Neuronal stem cell (in vitro differentiated cells): ENCODE results near the gene SCGN.
"Not testable (repeated sequence)": the region's sequence is repeated elsewhere in the genome, so short reads cannot be mapped to it uniquely, and the experiment has no call there.

Experiments used
- DNase-seq: peaks from one replicate; pipeline ENCODE4 v3.0.0-alpha.2; 2013; ENCODE audit warnings: low spot score
- H2AFZ ChIP-seq: one replicate; pipeline ENCODE4 v1.6.1; 2013; ENCODE audit warnings: mild to moderate bottlenecking, low read length, inconsistent platforms
- H2AK5ac ChIP-seq: 2 replicates; pipeline ENCODE4 v1.6.1; 2013; ENCODE audit warnings: low read depth, mild to moderate bottlenecking, inconsistent platforms, low read length, moderate library complexity, mixed read lengths
- H2BK120ac ChIP-seq: 2 replicates; pipeline ENCODE4 v1.6.1; 2013; ENCODE audit warnings: low read depth, mild to moderate bottlenecking, inconsistent platforms, low read length, moderate library complexity, mixed read lengths
- H2BK12ac ChIP-seq: one replicate; pipeline ENCODE4 v1.6.1; 2013; ENCODE audit warnings: low read length, inconsistent platforms
- H2BK15ac ChIP-seq: 2 replicates; pipeline ENCODE4 v1.6.1; 2013; ENCODE audit warnings: mild to moderate bottlenecking, low read length, inconsistent platforms, mixed read lengths
- H2BK5ac ChIP-seq: one replicate; pipeline ENCODE4 v1.6.1; 2013; ENCODE audit warnings: inconsistent platforms, mild to moderate bottlenecking, low read length, moderate library complexity
- H3K14ac ChIP-seq: one replicate; pipeline ENCODE4 v1.6.1; 2013; ENCODE audit warnings: low read length, inconsistent platforms
- H3K18ac ChIP-seq: 2 replicates; pipeline ENCODE4 v1.6.1; 2013; ENCODE audit warnings: low read length, inconsistent platforms
- H3K23ac ChIP-seq: 2 replicates; pipeline ENCODE4 v1.6.1; 2013; ENCODE audit warnings: low read depth, mild to moderate bottlenecking, mixed read lengths, low read length, inconsistent platforms; ENCODE audit not compliant: poor library complexity
- H3K27ac ChIP-seq: replicated peaks from 3 replicates; pipeline ENCODE4 v1.5.1; 2013; ENCODE audit warnings: low read length, inconsistent platforms
- H3K27me3 ChIP-seq, 3 experiments: 2 replicates each; pipeline ENCODE4 v1.6.1; 2013; ENCODE audit warnings: low read length in 3 of 3, mild to moderate bottlenecking in 2 of 3, inconsistent platforms in 1 of 3, low read depth in 1 of 3, mixed read lengths in 1 of 3, moderate library complexity in 1 of 3; ENCODE audit not compliant: control insufficient read depth in 3 of 3, insufficient read depth in 3 of 3
- H3K36me3 ChIP-seq, 2 donors: replicated peaks in 1 of 2; 2 replicates each; pipeline ENCODE4 v1.6.1; 2013; ENCODE audit warnings: low read length in 2 of 2; ENCODE audit not compliant: control insufficient read depth in 2 of 2, insufficient read depth in 2 of 2
- H3K4ac ChIP-seq: 2 replicates; pipeline ENCODE4 v1.6.1; 2013; ENCODE audit warnings: inconsistent platforms, mild to moderate bottlenecking, low read length, moderate library complexity
- H3K4me1 ChIP-seq, 2 donors: 1 replicate in 1 of 2; 2 replicates in 1 of 2; pipeline ENCODE4 v1.6.1; 2013; ENCODE audit warnings: low read length in 2 of 2, low read depth in 1 of 2; ENCODE audit not compliant: control insufficient read depth in 2 of 2, insufficient read depth in 1 of 2
- H3K4me2 ChIP-seq: one replicate; pipeline ENCODE4 v1.6.1; 2013; ENCODE audit warnings: mild to moderate bottlenecking, low read length, inconsistent platforms; ENCODE audit not compliant: insufficient read depth, poor library complexity, severe bottlenecking
- H3K4me3 ChIP-seq, 2 donors: 2 replicates each; pipeline ENCODE4 v1.5.1; 2013; ENCODE audit warnings: low read length in 2 of 2, mild to moderate bottlenecking in 2 of 2, inconsistent platforms in 1 of 2, moderate library complexity in 1 of 2
- H3K79me1 ChIP-seq: one replicate; pipeline ENCODE4 v1.6.1; 2013; ENCODE audit warnings: low read depth, mild to moderate bottlenecking, inconsistent platforms, low read length, moderate library complexity
- H3K9ac ChIP-seq: one replicate; pipeline ENCODE4 v1.6.1; 2013; ENCODE audit warnings: mild to moderate bottlenecking, low read depth, low read length, inconsistent platforms; ENCODE audit not compliant: poor library complexity
- H3K9me3 ChIP-seq, 2 donors: replicated peaks in 1 of 2; 2 replicates each; pipeline versions ENCODE3 to v1.6.1; 2013; ENCODE audit warnings: low read length in 2 of 2, mild to moderate bottlenecking in 2 of 2, inconsistent platforms in 1 of 2, low read depth in 1 of 2, mixed read lengths in 1 of 2, moderate library complexity in 1 of 2; ENCODE audit not compliant: control insufficient read depth in 2 of 2, insufficient read depth in 1 of 2
- H4K8ac ChIP-seq: one replicate; pipeline ENCODE4 v1.6.1; 2013; ENCODE audit warnings: low read depth, mild to moderate bottlenecking, inconsistent platforms, low read length, moderate library complexity
- H4K91ac ChIP-seq: one replicate; pipeline ENCODE4 v1.6.1; 2013; ENCODE audit warnings: low read length, low read depth, mild to moderate bottlenecking, inconsistent platforms; ENCODE audit not compliant: poor library complexity
- WGBS, 2 donors: extraction: QIAGEN DNeasy Blood & Tissue Kit; methylation state at CpG; one replicate each; pipeline ENCODE4 v1.1.7; 2013; ENCODE audit warnings: missing lambda C conversion rate in 2 of 2, mixed read lengths in 1 of 2; ENCODE audit not compliant: insufficient read length in 2 of 2, insufficient replicate concordance in 1 of 2; ENCODE audit errors: extremely low coverage in 2 of 2; 5-methylcytosine and 5-hydroxymethylcytosine counted together

The SCGN gene

DNA sequence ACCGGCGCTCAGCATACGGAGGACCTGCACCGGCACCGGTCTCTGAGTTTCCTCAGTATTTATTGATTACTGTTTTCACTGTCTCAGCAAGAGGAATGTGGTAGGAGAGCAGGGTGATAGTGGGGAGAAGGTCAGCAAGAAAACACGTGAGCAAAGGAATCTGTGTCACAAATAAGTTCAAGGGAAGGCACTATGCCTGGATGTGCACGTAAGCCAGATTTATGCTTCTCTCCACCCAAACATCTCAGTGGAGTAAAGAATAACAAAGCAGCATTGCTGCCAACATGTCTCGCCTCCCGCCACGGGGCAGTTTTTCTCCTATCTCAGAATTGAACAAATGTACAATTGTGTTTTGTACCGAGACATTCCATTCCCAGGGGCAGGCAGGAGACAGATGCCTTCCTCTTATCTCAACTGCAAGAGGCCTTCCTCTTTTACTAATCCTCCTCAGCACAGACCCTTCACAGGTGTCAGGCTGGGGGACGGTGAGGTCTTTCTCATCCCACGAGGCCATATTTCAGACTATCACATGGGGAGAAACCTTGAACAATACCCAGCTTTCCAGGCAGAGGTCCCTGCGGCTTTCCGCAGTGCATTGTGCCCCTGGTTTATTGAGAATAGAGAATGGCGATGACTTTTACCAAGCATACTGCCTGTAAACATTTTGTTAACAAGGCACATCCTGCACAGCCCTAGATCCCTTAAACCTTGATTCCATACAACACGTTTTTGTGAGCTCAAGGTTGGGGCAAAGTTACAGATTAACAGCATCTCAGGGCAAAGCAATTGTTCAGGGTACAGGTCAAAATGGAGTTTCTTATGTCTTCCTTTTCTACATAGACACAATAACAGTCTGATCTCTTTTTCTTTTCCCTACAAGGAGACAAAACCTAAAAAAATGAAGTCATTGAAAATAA, 96.8 kb downstream of the SCGN start:
- H3K27me3 ChIP-seq, H3K4ac ChIP-seq, H3K9ac ChIP-seq, H2BK15ac ChIP-seq, H2AK5ac ChIP-seq, H3K79me1 ChIP-seq, H2BK5ac ChIP-seq, H4K91ac ChIP-seq, H3K36me3 ChIP-seq, H3K4me1 ChIP-seq, H3K14ac ChIP-seq, H3K27ac ChIP-seq, H2BK12ac ChIP-seq, H4K8ac ChIP-seq, H3K4me2 ChIP-seq, H3K4me3 ChIP-seq, H3K9me3 ChIP-seq, H3K18ac ChIP-seq, H2AFZ ChIP-seq, H3K23ac ChIP-seq, DNase-seq, H2BK120ac ChIP-seq: not testable (repeated sequence)
- no CpG with 5 or more reads among the region's 17 CpGs for WGBS, 2 donors

DNA sequence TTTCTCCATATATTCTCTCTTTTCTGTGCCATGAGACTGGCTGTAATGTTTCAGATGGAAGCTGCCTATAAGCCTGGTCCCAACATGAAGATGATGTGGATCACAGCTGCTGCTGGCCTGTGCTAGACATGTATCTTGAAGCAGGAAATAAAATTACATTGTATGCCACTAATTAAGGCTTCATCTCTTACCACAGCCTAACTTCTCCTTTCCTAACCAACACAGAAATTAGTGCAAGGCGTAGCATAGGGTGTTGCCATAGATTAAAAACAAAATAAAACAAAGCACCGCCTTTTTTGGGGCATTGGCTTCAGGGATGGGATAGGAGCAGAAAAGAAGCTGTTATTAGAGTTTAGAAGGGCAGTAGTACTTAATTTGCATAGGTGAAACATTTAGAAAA, 97.8 kb downstream of the SCGN start:
- H2BK120ac ChIP-seq = no peak overlapping the region
- H4K91ac ChIP-seq = no peak overlapping the region
- no peaks in the 10 kb centered on the region for H3K36me3 ChIP-seq
- H3K4me3 ChIP-seq = no peak overlapping the region
- H3K9ac ChIP-seq = no peak overlapping the region
- no peak overlapping the region for H2BK12ac ChIP-seq
- H2AFZ ChIP-seq = no peak overlapping the region
- no peak overlapping the region for H3K4me2 ChIP-seq
- H2BK5ac ChIP-seq = no peak overlapping the region
- H3K4me1 ChIP-seq = no peaks in the 10 kb centered on the region
- H3K79me1 ChIP-seq = no peaks in the 10 kb centered on the region
- H3K18ac ChIP-seq = no peak overlapping the region
- no peak overlapping the region for H2AK5ac ChIP-seq
- no peaks in the 10 kb centered on the region for H3K9me3 ChIP-seq
- no peak overlapping the region for H3K27ac ChIP-seq
- no peak overlapping the region for H2BK15ac ChIP-seq
- H3K27me3 ChIP-seq = no peaks in the 10 kb centered on the region
- no peak overlapping the region for H3K14ac ChIP-seq
- H3K4ac ChIP-seq = no peak overlapping the region
- no peak overlapping the region for H4K8ac ChIP-seq
- no CpG with 5 or more reads among the region's 2 CpGs for WGBS, 2 donors
- no peak overlapping the region for H3K23ac ChIP-seq
- DNase-seq = no peak

DNA sequence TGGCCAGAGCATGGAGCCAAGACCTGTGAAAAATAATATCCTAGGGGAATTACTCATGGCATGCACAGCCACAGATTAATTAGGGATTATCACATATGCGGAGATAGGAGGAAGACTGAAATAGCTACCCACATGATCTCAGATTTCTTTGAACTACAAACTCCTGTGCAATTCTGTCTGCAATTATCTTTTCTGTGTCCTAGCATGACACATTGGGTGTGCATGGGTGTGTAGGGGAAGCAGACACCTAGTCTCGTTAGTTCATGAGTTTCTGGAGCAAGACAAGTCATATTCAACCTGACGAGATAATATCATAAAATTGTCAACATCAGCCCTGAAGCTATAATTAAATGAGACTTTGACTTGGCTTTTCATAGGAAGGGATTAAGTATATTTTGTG, 98.9 kb downstream of the SCGN start:
- Histone ChIP-seq H2BK5ac (no peak overlapping the region), H3K18ac (no peak overlapping the region), H2AK5ac (no peak overlapping the region), H3K4ac (no peak overlapping the region), H2BK120ac (no peak overlapping the region), H2AFZ (no peak overlapping the region), H3K9me3 (no peaks in the 10 kb centered on the region), H4K91ac (no peak overlapping the region), H3K14ac (no peak overlapping the region), H3K23ac (no peak overlapping the region), H3K36me3 (no peaks in the 10 kb centered on the region), H3K4me3 (no peak overlapping the region), H2BK12ac (no peak overlapping the region), H3K4me2 (no peak overlapping the region), H2BK15ac (no peak overlapping the region), H4K8ac (no peak overlapping the region), H3K9ac (no peak overlapping the region), H3K27ac (no peak overlapping the region), H3K79me1 (no peaks in the 10 kb centered on the region), H3K4me1 (no peaks in the 10 kb centered on the region), H3K27me3 (no peaks in the 10 kb centered on the region)
- no CpG with 5 or more reads among the region's 3 CpGs for WGBS, 2 donors
- no peak for DNase-seq
